HG02759 (cell line): Measurements from ENCODE around the gene TTC31.
"Not testable (repeated sequence)": the region's sequence is repeated elsewhere in the genome, so short reads cannot be mapped to it uniquely, and the experiment has no call there.

Experiments used
- ATAC-seq: cut with Tn5 transposase; IDR thresholded peaks from one replicate; pipeline ENCODE4 v1.9.1; 2021; ENCODE audit warnings: mild to moderate bottlenecking, moderate library complexity; ENCODE audit not compliant: unreplicated experiment

Gene TTC31

DNA sequence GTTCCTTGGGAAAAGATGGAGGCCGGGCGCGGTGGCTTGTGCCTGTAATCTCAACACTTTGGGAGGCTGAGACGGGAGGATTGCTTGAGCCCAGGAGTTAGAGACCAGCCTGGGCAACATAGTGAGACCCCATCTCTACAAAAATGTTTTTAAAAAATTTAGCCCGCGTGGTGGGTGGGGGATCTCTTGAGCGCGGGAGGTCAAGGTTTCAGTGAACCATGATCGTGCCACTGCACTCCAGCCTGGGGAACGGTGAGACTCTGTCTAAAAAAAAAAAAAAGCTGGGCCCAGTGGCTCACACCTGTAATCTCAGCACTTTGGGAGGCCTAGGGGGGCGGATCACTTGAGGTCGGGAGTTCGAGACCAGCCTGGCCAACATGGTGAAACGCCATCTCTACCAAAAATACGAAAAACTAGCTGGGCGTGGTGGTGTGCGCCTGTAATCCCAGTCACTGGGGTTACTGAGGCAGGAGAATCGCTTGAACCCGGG, 839 bp downstream of the TTC31 start:
- ATAC-seq = not testable (repeated sequence)

- no peak for ATAC-seq
Observed at GRCh38 chr2:74486141-74486540, 3.3 kb downstream of the TTC31 start.

GRCh38 chr2:74488643-74489481, 6.0 kb downstream of the TTC31 start:
- no peak for ATAC-seq

- no peak for ATAC-seq
Observed at GRCh38 chr2:74489906-74490305, 7.0 kb downstream of the TTC31 start.

GRCh38 chr2:74491648-74492544, 9.0 kb downstream of the TTC31 start:
- no peak for ATAC-seq

GRCh38 chr2:74493546-74493945, 10.7 kb downstream of the TTC31 start:
- no peak for ATAC-seq

GRCh38 chr2:74495440-74495839, 12.6 kb downstream of the TTC31 start:
- no peak for ATAC-seq

GRCh38 chr2:74496997-74497776, 14.3 kb downstream of the TTC31 start:
- ATAC-seq = no peak

DNA sequence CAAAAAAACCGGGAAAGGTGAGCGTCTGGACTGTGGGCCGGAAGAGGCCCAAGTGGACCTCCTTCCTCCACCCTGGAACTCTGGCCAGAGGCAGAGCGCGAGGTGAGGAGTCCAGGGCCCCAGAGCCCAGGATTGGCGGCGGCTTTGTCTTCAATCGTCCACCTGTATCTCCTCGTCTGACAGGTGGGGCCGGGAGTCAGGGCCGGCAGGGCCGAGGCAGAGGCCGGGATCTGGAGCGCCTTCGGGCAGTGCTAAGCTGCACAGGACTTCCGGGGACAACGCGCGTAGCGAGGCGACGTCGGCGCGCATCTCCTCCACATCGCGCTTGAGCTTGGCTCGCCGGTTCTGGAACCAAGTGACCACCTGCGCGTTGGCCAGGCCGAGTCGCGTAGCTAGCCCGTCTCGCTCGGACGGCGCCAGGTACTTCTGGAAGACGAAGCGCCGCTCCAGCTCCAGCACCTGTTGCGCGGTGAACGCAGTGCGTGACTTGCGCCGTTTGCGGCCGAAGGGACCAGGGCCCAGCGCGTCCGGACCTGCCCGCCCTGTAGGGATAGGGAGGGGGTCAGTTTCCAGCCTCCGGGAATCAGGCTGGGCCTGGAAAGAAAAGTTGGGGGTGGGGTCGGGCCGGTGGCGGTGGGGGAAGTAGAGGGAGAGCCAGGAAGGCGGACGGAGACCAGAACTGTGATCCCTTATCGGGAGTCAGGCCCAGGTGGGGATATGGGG, 15.1 kb downstream of the TTC31 start:
- ATAC-seq = no peak

DNA sequence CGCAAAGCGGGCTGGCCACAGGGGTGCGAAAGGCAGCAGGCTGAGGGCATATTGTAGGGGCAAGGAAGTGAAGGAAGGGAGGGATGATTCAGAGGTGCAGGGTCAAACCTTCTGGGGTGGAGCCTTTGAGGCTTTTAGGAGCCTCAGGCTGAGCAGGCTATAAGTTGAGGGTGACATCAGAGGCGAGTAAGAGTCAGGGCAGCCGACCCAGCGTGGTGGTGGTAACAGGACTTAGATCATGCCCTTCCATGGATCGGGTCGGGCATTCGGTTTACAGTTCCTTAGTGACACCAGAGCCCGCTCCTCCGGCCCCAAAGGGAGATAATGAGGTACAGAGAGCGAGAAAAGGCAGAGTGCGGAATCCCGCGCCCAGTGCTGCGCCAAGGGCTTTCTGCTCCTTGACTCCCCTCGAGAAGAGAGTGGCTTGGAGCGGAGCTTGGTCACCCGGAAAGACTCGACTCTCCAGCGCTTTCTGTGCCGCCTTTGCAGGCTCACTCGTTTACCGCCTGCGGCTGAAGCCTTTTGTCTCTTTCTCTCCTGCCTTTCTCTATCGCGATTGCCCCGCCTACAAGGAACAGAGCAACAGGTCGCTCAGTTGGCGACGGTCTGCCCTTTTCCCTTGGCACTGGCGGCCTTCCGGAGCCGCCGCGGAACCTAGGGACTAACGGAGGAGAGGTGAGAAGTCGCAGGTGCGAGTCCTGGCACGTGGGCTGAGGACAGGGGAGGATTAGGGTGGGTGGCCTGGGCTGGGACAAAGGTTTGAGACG, 15.8 kb downstream of the TTC31 start:
- no peak for ATAC-seq

GRCh38 chr2:74499267-74499939, 16.5 kb downstream of the TTC31 start, which contains the start of gene LBX2:
Gene LBX2, minus strand, starts transcription at chr2:74499603. Its CDS starts 66 bp downstream, at chr2:74499537.
- ATAC-seq = no peak

DNA sequence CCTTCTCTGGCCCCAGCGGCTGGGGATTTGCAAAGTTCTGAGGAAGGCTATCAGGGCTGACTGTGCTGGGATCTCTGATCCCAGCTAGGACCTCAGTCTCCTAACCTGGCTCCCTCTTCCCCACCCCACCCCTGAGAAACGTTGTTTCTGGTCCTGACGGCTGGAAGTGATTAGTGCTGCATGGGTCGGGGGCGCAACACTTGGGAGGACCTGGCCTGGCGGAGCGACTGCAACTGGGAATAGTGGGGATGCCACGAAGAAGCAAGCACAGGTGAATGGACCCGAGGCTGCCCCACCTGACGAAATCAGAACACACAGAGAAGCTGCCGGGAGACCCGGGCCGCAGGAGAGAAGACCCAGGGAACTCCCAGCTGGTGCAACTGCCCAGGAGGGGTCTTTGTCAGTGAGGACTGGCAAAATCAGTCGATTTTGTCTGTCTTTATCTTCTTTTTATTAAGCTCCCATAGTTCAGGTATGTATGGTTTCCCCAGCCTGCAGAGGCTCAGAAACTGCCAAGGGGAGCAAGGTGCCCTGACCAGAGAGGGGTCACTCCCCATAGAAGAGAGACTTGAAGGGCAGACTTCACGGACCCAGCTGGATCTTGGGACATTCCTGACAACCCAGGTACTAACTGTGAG, 17.2 kb downstream of the TTC31 start:
- no peak for ATAC-seq

DNA sequence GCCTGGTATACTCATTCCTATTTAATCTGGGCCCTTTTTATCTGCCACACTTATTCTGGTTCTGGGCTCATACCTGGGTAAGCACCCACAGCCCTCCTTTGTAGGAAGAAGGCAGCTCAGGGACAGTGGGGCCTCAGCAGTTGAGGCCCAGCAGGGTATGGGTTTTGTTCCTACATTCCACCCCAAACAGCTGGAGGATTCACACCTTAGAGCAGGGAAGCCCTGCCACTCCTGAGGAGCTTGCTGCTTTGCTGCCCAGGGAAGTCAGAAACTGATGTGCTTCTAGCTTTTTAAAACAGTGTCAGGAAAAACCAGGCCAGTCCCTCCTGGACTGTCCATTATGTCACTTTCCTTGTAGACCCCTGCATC, 17.7 kb downstream of the TTC31 start:
- ATAC-seq = no peak

GRCh38 chr2:74501335-74502071, 18.6 kb downstream of the TTC31 start:
- ATAC-seq = no peak

DNA sequence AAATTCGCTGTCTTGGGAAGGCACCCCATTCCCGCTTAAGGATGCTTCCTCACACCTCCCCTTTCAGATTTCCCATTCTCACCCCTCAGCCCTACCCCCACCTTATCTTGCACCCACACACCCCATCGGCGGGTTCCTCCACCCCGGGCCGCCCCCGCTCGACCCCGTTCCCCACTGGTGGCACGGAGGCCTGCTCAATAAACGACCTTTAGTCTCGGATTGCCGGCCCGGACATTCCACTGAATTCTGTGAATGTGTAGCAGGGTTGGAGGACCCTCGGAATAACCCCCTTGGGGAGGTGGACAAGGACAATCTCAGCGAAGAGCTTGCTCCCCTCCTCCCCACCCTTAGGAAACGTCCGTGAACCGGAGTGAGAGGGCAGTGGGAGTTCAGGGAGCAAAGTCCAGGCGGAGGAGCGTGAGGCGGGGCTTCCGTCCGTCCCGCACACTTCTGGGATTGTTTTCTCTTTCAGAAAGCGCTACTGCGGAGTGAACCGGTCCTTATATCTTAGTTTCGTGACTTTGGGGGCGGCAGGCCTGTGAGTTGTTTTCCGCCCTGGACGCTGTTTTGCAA, 19.4 kb downstream of the TTC31 start:
- ATAC-seq = no peak

GRCh38 chr2:74502720-74503505, 20.0 kb downstream of the TTC31 start:
- ATAC-seq = peak; percentile 41
